Measurements from ENCODE around the gene SLC4A1. TPM values are rescaled to one million over a fixed set of nuclear protein-coding genes. Genes with fewer than 3 reads are reported as not detected.

SLC4A1 gene
- total RNA-seq, 4 donors from 2014 or later = 0.08 to 0.54 (median 0.45) TPM; not detected in 1

GRCh38 chr17:44282264-44282663, 14.3 kb upstream of the SLC4A1 start:
- TF ChIP-seq CTCF (IDR thresholded peaks at IDR 0.05) (no peak), POLR2A (IDR thresholded peaks at IDR 0.05) (no peak), POLR2AphosphoS5 (IDR thresholded peaks at IDR 0.05) (no peak), EP300 (IDR thresholded peaks at IDR 0.05) (no peak)
- no peaks in the 10 kb centered on the region for H3K9me3 ChIP-seq
- no peak overlapping the region for H3K4me3 ChIP-seq
- no peaks in the 10 kb centered on the region for H3K36me3 ChIP-seq
- H3K27me3 ChIP-seq = peaks cover 10% of the 10 kb centered on the region
- WGBS, 2 donors (ENCODE audit: low coverage in 1 of 2) = 73% methylated on average over 3 of the region's 3 CpGs; no CpG with 5 or more reads in 1 of the 2 donors
- peaks cover 0 to 18% (median 13%) of the 10 kb centered on the region in 3 donors for H3K4me1 ChIP-seq
- no peak for ATAC-seq
- H3K27ac ChIP-seq = no peak overlapping the region

- WGBS, 2 donors (ENCODE audit: low coverage in 1 of 2) = no CpG with 5 or more reads among the region's 2 CpGs
- TF ChIP-seq CTCF (IDR thresholded peaks at IDR 0.05) (no peak), POLR2AphosphoS5 (IDR thresholded peaks at IDR 0.05) (no peak), POLR2A (IDR thresholded peaks at IDR 0.05) (no peak), EP300 (IDR thresholded peaks at IDR 0.05) (no peak)
- Histone ChIP-seq H3K27me3 (peaks cover 10% of the 10 kb centered on the region), H3K9me3 (no peaks in the 10 kb centered on the region), H3K27ac (no peak overlapping the region), H3K36me3 (no peaks in the 10 kb centered on the region), H3K4me3 (no peak overlapping the region), H3K4me1 (peaks cover 0 to 18% (median 13%) of the 10 kb centered on the region in 3 donors)
- no peak for ATAC-seq
These were observed 13.6 kb upstream of the SLC4A1 start for GRCh38 chr17:44281570-44281969.

- TF ChIP-seq EP300 (IDR thresholded peaks at IDR 0.05) (no peak), CTCF (IDR thresholded peaks at IDR 0.05) (no peak), POLR2A (IDR thresholded peaks at IDR 0.05) (no peak), POLR2AphosphoS5 (IDR thresholded peaks at IDR 0.05) (no peak)
- ATAC-seq = no peak
- Histone ChIP-seq H3K9me3 (no peaks in the 10 kb centered on the region), H3K4me3 (no peak overlapping the region), H3K4me1 (peaks cover 0 to 18% (median 13%) of the 10 kb centered on the region in 3 donors), H3K36me3 (no peaks in the 10 kb centered on the region), H3K27ac (peak overlapping the region in 2 of 4 donors; percentile 31 to 66), H3K27me3 (peaks cover 10% of the 10 kb centered on the region)
- WGBS, 2 donors (ENCODE audit: low coverage in 1 of 2) = 54 to 73% methylated on average over 3 to 9 of the region's 12 CpGs
These were observed 12.5 kb upstream of the SLC4A1 start for GRCh38 chr17:44280392-44280937.

- peaks cover 10% of the 10 kb centered on the region for H3K27me3 ChIP-seq
- peak; percentile 92 for ATAC-seq
- TF ChIP-seq EP300 (IDR thresholded peaks at IDR 0.05) = no peak
- no peak for TF ChIP-seq POLR2A (IDR thresholded peaks at IDR 0.05)
- TF ChIP-seq CTCF (IDR thresholded peaks at IDR 0.05) = no peak
- TF ChIP-seq POLR2AphosphoS5 (IDR thresholded peaks at IDR 0.05) = no peak
- no peaks in the 10 kb centered on the region for H3K36me3 ChIP-seq
- no peaks in the 10 kb centered on the region for H3K9me3 ChIP-seq
- H3K4me1 ChIP-seq = peaks cover 0 to 18% (median 13%) of the 10 kb centered on the region in 3 donors
- H3K4me3 ChIP-seq = no peak overlapping the region
- H3K27ac ChIP-seq = peak overlapping the region in 3 of 4 donors; percentile 31 to 66 (median 45)
- WGBS, 2 donors (ENCODE audit: low coverage in 1 of 2) = 33 to 92% methylated on average over 2 to 18 of the region's 20 CpGs
These were observed 11.9 kb upstream of the SLC4A1 start for GRCh38 chr17:44279666-44280391.

- Histone ChIP-seq H3K4me3 (no peak overlapping the region), H3K4me1 (peaks cover 0 to 18% (median 13%) of the 10 kb centered on the region in 3 donors), H3K9me3 (no peaks in the 10 kb centered on the region), H3K27me3 (peaks cover 12% of the 10 kb centered on the region), H3K27ac (peak overlapping the region in 1 of 4 donors; percentile 20), H3K36me3 (no peaks in the 10 kb centered on the region)
- WGBS, 2 donors (ENCODE audit: low coverage in 1 of 2) = 86 to 100% methylated on average over 1 to 2 of the region's 2 CpGs
- peak; percentile 11 for ATAC-seq
- TF ChIP-seq CTCF (IDR thresholded peaks at IDR 0.05) (no peak), POLR2A (IDR thresholded peaks at IDR 0.05) (no peak), POLR2AphosphoS5 (IDR thresholded peaks at IDR 0.05) (no peak), EP300 (IDR thresholded peaks at IDR 0.05) (no peak)
These were observed 11.4 kb upstream of the SLC4A1 start for GRCh38 chr17:44279346-44279665.
